Left lung (tissue), 10 donors: ENCODE results near the gene CHRNA9. TPM values are rescaled to one million over a fixed set of nuclear protein-coding genes. Genes with fewer than 3 reads are reported as not detected.

ENCODE experiments used
- ATAC-seq: fragments of 200-7000 bp; cut with Tn5 transposase; one replicate; pipeline ENCODE4 v1.9.1; 2020; ENCODE audit warnings: moderate library complexity
- DNase-seq, 4 donors: peaks; one replicate each; pipeline ENCODE4 v3.0.0-alpha.2; 2013 to 2020
- H3K27ac ChIP-seq, 2 donors: fragments of 200-600 bp; sonication (generic) in 1 of 2; one replicate each; pipeline versions ENCODE4 v1.5.0 to v1.8.0; 2020 to 2021
- H3K27me3 ChIP-seq, 2 donors: fragments of 200-600 bp; sonication (generic) in 1 of 2; one replicate each; pipeline versions ENCODE4 v1.5.0 to v1.8.0; 2020 to 2021
- H3K36me3 ChIP-seq, 2 donors: fragments of 200-600 bp; sonication (generic) in 1 of 2; one replicate each; pipeline versions ENCODE4 v1.5.0 to v1.8.0; 2020 to 2021
- H3K4me1 ChIP-seq, 2 donors: fragments of 200-600 bp; one replicate each; pipeline ENCODE4 v1.8.0; 2021
- H3K4me3 ChIP-seq, 2 donors: fragments of 200-600 bp; sonication (generic) in 1 of 2; one replicate each; pipeline versions ENCODE4 v1.5.0 to v1.8.0; 2020 to 2021; ENCODE audit warnings: mild to moderate bottlenecking in 1 of 2
- H3K9me3 ChIP-seq, 2 donors: fragments of 200-600 bp; sonication (generic) in 1 of 2; one replicate each; pipeline versions ENCODE4 v1.5.0 to v1.8.0; 2020 to 2021
- CTCF ChIP-seq, 2 donors: fragments of 200-600 bp; sonication (generic) in 1 of 2; IDR thresholded peaks; one replicate each; pipeline versions ENCODE4 v1.5.0 to v1.8.0; 2021; ENCODE audit warnings: antibody characterized with exemption in 2 of 2
- intact Hi-C, 2 donors: fragments of 100-400 bp; cut with DNase I; formaldehyde crosslinking; loops; one replicate each; pipeline versions ENCODE4 v1.11.2 to v1.14.2; 2022
- polyA plus RNA-seq, 6 donors: library from polyadenylated mRNA; unstranded; fragments of 120-200 nt; gene quantifications; one replicate each; pipeline ENCODE4 v1.2.1, GENCODE V29; 2013; ENCODE audit not compliant: insufficient read length in 6 of 6
- total RNA-seq, 2 donors: library from RNA; stranded (reverse); fragmentation: NEBNext Ultra II Directional; extraction: Animal tissue kit (Norgen Biotek cat#: 25700); gene quantifications; one replicate each; pipeline ENCODE4 v1.2.1, GENCODE V29; 2021
- donor health status: DM: no; HTN: yes; CAD: no.
- donor health status: DM: no; HTN: no; CAD: no.

CHRNA9 gene
- total and polyA plus RNA-seq, 8 donors: not detected

- no peaks in the 10 kb centered on the region for H3K9me3 ChIP-seq
- no peak for TF ChIP-seq CTCF (IDR thresholded peaks at IDR 0.05)
- H3K36me3 ChIP-seq: no peaks in the 10 kb centered on the region
- H3K4me3 ChIP-seq: no peak overlapping the region
- no peak for ATAC-seq
- intact Hi-C loops: no loop called here
- no peaks in the 10 kb centered on the region for H3K4me1 ChIP-seq
- peak in 1 of 4 donors; percentile 78 for DNase-seq
- H3K27me3 ChIP-seq: no peaks in the 10 kb centered on the region
- no peak overlapping the region for H3K27ac ChIP-seq
Observed at GRCh38 chr4:40348000-40348399, 12.9 kb downstream of the CHRNA9 start.

GRCh38 chr4:40349561-40350198 is 14.5 kb downstream of the CHRNA9 start:
- Histone ChIP-seq H3K4me1 (no peaks in the 10 kb centered on the region), H3K9me3 (no peaks in the 10 kb centered on the region), H3K4me3 (no peak overlapping the region), H3K27me3 (no peaks in the 10 kb centered on the region), H3K36me3 (no peaks in the 10 kb centered on the region), H3K27ac (no peak overlapping the region)
- TF ChIP-seq CTCF (IDR thresholded peaks at IDR 0.05): no peak
- no peak for ATAC-seq
- DNase-seq: no peak
- intact Hi-C loops: no loop called here

GRCh38 chr4:40350627-40351227 is 15.6 kb downstream of the CHRNA9 start:
- no peak overlapping the region for H3K4me3 ChIP-seq
- H3K27ac ChIP-seq: no peak overlapping the region
- no peak for ATAC-seq
- DNase-seq: no peak
- intact Hi-C loops: no loop called here
- H3K27me3 ChIP-seq: no peaks in the 10 kb centered on the region
- TF ChIP-seq CTCF (IDR thresholded peaks at IDR 0.05): no peak
- H3K9me3 ChIP-seq: no peaks in the 10 kb centered on the region
- H3K4me1 ChIP-seq: no peaks in the 10 kb centered on the region
- no peaks in the 10 kb centered on the region for H3K36me3 ChIP-seq

GRCh38 chr4:40354158-40354557 is 19.0 kb downstream of the CHRNA9 start:
- intact Hi-C loops: no loop called here
- TF ChIP-seq CTCF (IDR thresholded peaks at IDR 0.05): no peak
- DNase-seq: no peak

GRCh38 chr4:40355131-40355530 is 20.0 kb downstream of the CHRNA9 start:
- Histone ChIP-seq H3K4me3 (no peak overlapping the region), H3K27ac (no peak overlapping the region), H3K36me3 (no peaks in the 10 kb centered on the region), H3K9me3 (no peaks in the 10 kb centered on the region), H3K27me3 (no peaks in the 10 kb centered on the region), H3K4me1 (no peaks in the 10 kb centered on the region)
- DNase-seq (no peak), ATAC-seq (no peak)
- intact Hi-C loops: no loop called here
- TF ChIP-seq CTCF (IDR thresholded peaks at IDR 0.05): no peak

More at GRCh38 chr4:40354158-40354557, 19.0 kb downstream of the CHRNA9 start:
- no peaks in the 10 kb centered on the region for H3K36me3 ChIP-seq
- H3K27me3 ChIP-seq: no peaks in the 10 kb centered on the region
- no peak overlapping the region for H3K27ac ChIP-seq
- ATAC-seq: no peak
- H3K9me3 ChIP-seq: no peaks in the 10 kb centered on the region
- H3K4me3 ChIP-seq: no peak overlapping the region
- H3K4me1 ChIP-seq: no peaks in the 10 kb centered on the region
